ENCODE data around the gene NDUFS8. TPM values are rescaled to one million over a fixed set of nuclear protein-coding genes. Genes with fewer than 3 reads are reported as not detected.

Gene NDUFS8
- total and polyA plus RNA-seq, 2 of the 13 experiments (the other 11 are each of a cell fraction or from before 2014, with no cell fraction given): 96.7 to 158 TPM

DNA sequence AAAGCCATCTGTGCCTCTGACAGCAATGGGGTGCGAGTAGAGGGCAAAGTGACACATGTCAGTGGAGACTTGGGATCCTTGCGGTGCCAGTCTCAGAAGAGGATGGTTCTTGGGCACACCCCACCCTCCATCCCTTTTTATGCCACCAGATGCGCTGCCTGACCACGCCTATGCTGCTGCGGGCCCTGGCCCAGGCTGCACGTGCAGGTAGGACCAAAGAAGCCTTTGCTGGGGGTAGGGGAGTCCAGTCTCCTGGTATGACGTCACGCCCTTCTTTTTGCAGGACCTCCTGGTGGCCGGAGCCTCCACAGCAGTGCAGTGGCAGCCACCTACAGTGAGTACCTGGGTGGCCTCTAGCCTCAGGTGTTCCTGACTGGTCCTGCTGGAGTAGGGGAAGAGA lies 1.5 kb downstream of the NDUFS8 start:
- no TSS peak for BruUV-seq (replicated peaks)
- Histone ChIP-seq H3K79me2 (ENCODE audit: insufficient read depth, low read length) (peaks cover 26% of the 10 kb centered on the region), H3K4me3 (replicated peaks in 1 of 3; ENCODE audit: insufficient read depth in 1 of 3, low read depth in 2 of 3, low read length in 3 of 3) (peak overlapping the region in 1 of 3 experiments; percentile 84; a peak in 2 of 6 replicates), H3K9ac (ENCODE audit: insufficient read depth, low read depth, low read length) (peak overlapping the region; percentile 96), H4K20me1 (ENCODE audit: insufficient read depth, low read length) (no peaks in the 10 kb centered on the region), H3K27ac (ENCODE audit: extremely low read length, insufficient read depth, low read length) (peak overlapping the region; percentile 86), H3K4me1 (ENCODE audit: insufficient read depth, low read length) (peaks cover 37% of the 10 kb centered on the region), H2AFZ (ENCODE audit: low read length) (no peak overlapping the region), H3K27me3 (ENCODE audit: control insufficient read depth in 1 of 2, insufficient read depth in 2 of 2, low read length in 2 of 2) (no peaks in the 10 kb centered on the region; a peak in 1 of 5 replicates), H3K4me2 (ENCODE audit: low read depth, low read length) (peak overlapping the region; percentile 97), H3K36me3 (replicated peaks in 1 of 2; ENCODE audit: control insufficient read depth in 1 of 2, insufficient read depth in 2 of 2, low read length in 2 of 2) (peaks cover 8 to 13% of the 10 kb centered on the region in 2 experiments; a peak in 3 of 5 replicates), H3K9me3 (ENCODE audit: low read length) (no peaks in the 10 kb centered on the region)
- in situ Hi-C loops (cut with HindIII; ENCODE audit: extremely low pct_ligation_motif_present, low pct_unique_long_range_greater_than_20kb): no loop called here
- intact Hi-C loops (cut with micrococcal nuclease; ENCODE audit: unreplicated experiment): no loop called here
- ChIA-PET CTCF (ENCODE audit: low intra/inter-chr PET ratio, low total read pairs) (no interaction called here), POLR2A (interaction anchor here (1.1 to 1.2 kb wide), 3 partner anchors 9 to 23 kb away, joined by 3 to 4 read pairs (median 3); partner anchors contain the start of gene ALDH3B1)
- TF ChIP-seq ZNF251 (CRISPR knock-in tag; IDR thresholded peaks at IDR 0.05) (no peak), RBFOX2 (IDR thresholded peaks at IDR 0.05; ENCODE audit: low read depth, low read length) (0 out of 2 replicates have a peak, but pooled peaks have one; percentile 41), ATF7 (IDR thresholded peaks at IDR 0.05) (no peak), ATF7 (CRISPR knock-in tag; IDR thresholded peaks at IDR 0.05) (0 out of 2 replicates have a peak, but pooled peaks have one; percentile 13)
- 89% methylated on average over 6 of the region's 9 CpGs for WGBS (ENCODE audit: low lambda C conversion rate)
- DNase-seq (ENCODE audit: low spot score) (no peak), FAIRE-seq (no peak), ATAC-seq (no peak)

DNA sequence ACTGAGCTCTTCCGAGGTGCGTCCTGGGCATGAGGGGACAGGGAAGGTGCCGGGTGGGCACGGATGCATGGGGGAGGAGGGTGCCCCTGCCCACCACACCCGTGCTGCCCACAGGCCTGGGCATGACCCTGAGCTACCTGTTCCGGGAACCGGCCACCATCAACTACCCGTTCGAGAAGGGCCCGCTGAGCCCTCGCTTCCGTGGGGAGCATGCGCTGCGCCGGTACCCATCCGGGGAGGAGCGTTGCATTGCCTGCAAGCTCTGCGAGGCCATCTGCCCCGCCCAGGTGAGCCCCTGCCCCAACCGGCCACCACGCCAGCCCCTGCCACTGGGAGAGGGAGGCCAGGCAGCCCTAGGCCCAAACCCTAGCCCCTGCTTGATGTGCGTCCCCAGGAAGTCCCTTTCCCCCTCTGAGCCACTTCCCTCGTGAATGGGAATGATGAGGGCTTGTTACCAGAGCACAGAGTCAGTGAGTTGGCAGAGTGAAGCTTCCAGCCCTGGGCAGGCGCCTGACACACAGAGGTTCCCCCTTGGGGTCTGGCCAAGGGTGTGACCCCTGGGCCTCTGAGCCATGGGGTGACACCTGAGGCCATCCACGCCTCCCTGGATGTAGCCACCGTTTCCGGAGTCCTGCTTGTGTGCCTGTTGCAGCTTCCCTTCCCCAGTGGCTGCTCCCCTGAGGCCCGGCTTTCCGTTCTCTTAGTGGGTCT lies 2.7 kb downstream of the NDUFS8 start:
- no TSS peak for BruUV-seq (replicated peaks)
- CTCF ChIA-PET (ENCODE audit: low intra/inter-chr PET ratio, low total read pairs): no interaction called here
- Histone ChIP-seq H3K4me3 (replicated peaks in 1 of 3; ENCODE audit: insufficient read depth in 1 of 3, low read depth in 2 of 3, low read length in 3 of 3) (no peak overlapping the region), H3K27ac (ENCODE audit: extremely low read length, insufficient read depth, low read length) (no peak overlapping the region), H3K4me1 (ENCODE audit: insufficient read depth, low read length) (peaks cover 48% of the 10 kb centered on the region), H3K79me2 (ENCODE audit: insufficient read depth, low read length) (peaks cover 26% of the 10 kb centered on the region), H4K20me1 (ENCODE audit: insufficient read depth, low read length) (no peaks in the 10 kb centered on the region), H3K9me3 (ENCODE audit: low read length) (no peaks in the 10 kb centered on the region), H3K27me3 (ENCODE audit: control insufficient read depth in 1 of 2, insufficient read depth in 2 of 2, low read length in 2 of 2) (no peaks in the 10 kb centered on the region; a peak in 1 of 5 replicates), H2AFZ (ENCODE audit: low read length) (no peak overlapping the region), H3K36me3 (replicated peaks in 1 of 2; ENCODE audit: control insufficient read depth in 1 of 2, insufficient read depth in 2 of 2, low read length in 2 of 2) (peaks cover 8 to 13% of the 10 kb centered on the region in 2 experiments; a peak in 3 of 5 replicates), H3K4me2 (ENCODE audit: low read depth, low read length) (no peak overlapping the region), H3K9ac (ENCODE audit: insufficient read depth, low read depth, low read length) (no peak overlapping the region)
- POLR2A ChIA-PET: no interaction called here
- in situ Hi-C loops (cut with HindIII; ENCODE audit: extremely low pct_ligation_motif_present, low pct_unique_long_range_greater_than_20kb): no loop called here
- intact Hi-C loops (cut with micrococcal nuclease; ENCODE audit: unreplicated experiment): no loop called here
- ATAC-seq (no peak), DNase-seq (ENCODE audit: low spot score) (no peak), FAIRE-seq (no peak)
- TF ChIP-seq TMF1 (CRISPR knock-in tag; IDR thresholded peaks at IDR 0.05; ENCODE audit: low read depth) (no peak), RELA (CRISPR knock-in tag; IDR thresholded peaks at IDR 0.05) (no peak), TP53 (CRISPR knock-in tag; conservative IDR thresholded peaks at IDR 0.05) (no peak), CEBPG (CRISPR knock-in tag; IDR thresholded peaks at IDR 0.05) (no peak), RBFOX2 (IDR thresholded peaks at IDR 0.05; ENCODE audit: low read depth, low read length) (peak; percentile 58)
- WGBS (ENCODE audit: low lambda C conversion rate): 98% methylated on average over 20 of the region's 29 CpGs
